Smooth muscle cell of the brain vasculature (primary cell): ENCODE data around the gene SPATA31C2.
"Not testable (repeated sequence)": the region's sequence is repeated elsewhere in the genome, so short reads cannot be mapped to it uniquely, and the experiment has no call there.

Source experiments
- DNase-seq: peaks from one replicate; pipeline ENCODE4 v3.0.0-alpha.2; 2012; ENCODE audit warnings: low read depth, low spot score

Gene SPATA31C2

GRCh38 chr9:88127700-88128300, 10.5 kb downstream of the SPATA31C2 start:
- DNase-seq: not testable (repeated sequence)

- DNase-seq: not testable (repeated sequence)
Measured at GRCh38 chr9:88123413-88123812, 14.9 kb downstream of the SPATA31C2 start.

GRCh38 chr9:88118121-88118520, 20.2 kb downstream of the SPATA31C2 start:
- DNase-seq: not testable (repeated sequence)

GRCh38 chr9:88114968-88115612, 23.2 kb downstream of the SPATA31C2 start:
- not testable (repeated sequence) for DNase-seq

- DNase-seq: not testable (repeated sequence)
Measured at GRCh38 chr9:88114283-88114967, 23.9 kb downstream of the SPATA31C2 start.

GRCh38 chr9:88113156-88114130, 24.8 kb downstream of the SPATA31C2 start:
- DNase-seq: not testable (repeated sequence)

- DNase-seq: no peak
Measured at GRCh38 chr9:88110026-88110425, 28.2 kb downstream of the SPATA31C2 start.

DNA sequence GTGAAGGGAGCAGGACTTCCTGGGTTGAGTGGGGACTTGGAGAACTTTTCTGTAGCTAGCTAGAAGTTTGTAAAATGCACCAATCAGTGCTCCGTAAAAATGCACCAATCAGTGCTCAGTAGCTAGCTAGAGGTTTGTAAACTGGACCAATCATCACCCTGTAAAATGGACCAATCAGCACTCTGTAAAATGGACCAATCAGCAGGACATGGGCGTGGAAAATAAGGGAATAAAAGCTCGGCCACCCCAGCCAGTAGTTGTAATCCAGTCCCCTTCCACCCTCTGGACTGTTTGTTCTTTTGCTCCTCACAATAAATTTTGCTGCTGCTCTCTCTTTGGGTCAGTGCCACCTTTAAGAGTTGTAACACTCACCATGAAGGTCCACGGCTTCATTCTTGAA, 29.5 kb downstream of the SPATA31C2 start:
- DNase-seq: no peak

DNA sequence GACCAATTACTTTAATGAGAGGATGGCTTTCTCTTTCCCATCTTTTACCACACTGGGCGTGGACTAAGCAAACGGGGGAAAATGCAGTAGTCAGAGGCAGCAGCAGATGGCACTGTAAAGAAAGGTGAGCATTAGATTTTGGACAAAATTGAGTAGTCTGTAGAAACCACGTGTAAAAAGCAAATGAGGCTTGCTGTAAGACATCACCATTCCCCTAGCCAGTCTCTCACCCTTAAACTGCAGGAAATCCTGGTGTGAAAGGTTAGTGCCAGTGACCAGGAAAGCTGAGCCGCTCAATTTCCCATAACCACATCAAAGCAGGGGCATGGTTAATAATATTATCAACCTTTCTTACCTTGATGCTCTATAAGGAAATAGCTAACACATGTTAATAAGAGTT, 31.8 kb downstream of the SPATA31C2 start:
- DNase-seq: no peak

DNA sequence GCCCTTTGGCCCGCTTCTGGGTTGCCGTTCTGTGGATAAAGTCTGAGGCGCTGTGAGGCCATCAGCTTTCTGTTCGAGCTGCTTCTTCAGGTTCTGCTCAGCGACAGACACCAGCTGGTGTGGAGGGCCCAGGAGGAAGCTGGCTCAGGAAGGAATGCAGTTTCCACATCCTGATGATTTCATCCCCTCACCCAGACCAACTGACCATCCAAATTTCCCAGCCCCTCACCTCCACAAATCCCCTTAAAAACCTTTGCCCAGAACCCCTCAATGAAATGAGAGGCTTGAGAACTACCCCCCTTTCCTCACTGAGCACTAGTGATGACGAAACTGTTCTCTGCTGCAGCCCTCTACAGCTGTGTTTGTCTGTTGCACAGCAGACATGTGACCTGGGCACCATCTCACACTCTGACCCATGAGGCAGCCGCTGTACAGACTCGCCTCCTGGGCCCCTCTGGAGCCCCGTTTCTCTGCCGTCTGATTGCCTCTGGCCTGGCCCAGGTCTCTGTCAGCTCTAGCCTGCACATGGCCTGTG, 45.4 kb downstream of the SPATA31C2 start:
- no peak for DNase-seq

DNA sequence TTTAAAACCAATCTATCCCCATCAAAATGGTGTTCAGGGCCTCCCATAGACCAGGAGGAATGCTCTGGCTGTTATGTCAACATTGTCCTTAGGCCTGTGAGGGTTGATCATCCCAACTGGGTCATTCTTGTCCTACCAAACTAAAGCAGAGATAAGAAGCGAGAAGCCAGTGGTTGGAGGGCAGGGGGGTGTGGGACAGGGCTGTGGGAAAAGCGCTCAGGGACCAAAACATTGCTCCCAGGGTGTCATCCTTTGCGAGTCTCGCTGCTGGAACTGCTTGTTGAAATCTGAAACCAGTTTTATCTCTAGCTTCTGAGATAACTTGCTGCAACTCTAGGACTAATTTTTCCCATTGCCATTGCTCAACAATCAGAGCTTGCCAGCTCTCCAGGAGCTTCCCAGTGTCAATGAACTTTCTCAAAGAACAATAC, 48.1 kb downstream of the SPATA31C2 start:
- no peak for DNase-seq

DNA sequence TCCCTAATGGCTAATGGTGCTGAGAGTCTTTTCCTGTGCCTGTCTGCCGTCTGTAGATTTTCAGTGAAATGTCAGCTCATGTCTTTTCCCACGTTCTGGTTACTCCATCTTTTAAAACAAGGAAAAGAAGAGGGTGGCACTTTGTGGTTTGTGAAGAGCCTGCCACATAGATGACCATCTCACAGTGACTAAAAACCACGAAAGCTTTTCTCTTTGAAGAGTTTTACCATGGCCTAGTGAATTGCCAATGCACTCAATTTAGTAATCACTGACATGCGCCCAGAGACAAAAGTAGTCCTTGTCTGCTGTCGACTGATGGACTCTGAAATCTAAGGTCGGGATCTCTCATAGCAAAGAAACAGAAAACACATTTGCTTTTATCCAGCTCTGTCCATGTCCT, 50.4 kb downstream of the SPATA31C2 start:
- DNase-seq: no peak

DNA sequence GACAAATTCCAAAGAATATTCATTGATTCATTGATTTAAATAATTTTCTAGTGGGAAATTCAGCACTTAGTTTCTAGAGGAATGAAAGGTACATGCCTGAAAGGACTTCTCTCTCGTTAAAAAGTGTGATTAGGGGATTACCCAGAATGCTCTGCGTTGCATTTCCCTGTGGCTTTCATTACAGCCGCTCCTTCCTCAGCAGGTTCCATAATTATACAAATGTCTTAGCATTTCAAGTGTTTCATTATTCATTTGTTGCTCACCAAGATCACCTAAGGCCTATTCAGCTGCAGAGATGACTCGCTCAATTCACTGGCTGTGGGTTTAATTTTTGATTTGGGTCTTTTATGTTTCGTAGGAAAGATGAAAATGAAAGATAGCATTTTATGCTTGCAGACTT, 52.8 kb downstream of the SPATA31C2 start:
- no peak for DNase-seq

DNA sequence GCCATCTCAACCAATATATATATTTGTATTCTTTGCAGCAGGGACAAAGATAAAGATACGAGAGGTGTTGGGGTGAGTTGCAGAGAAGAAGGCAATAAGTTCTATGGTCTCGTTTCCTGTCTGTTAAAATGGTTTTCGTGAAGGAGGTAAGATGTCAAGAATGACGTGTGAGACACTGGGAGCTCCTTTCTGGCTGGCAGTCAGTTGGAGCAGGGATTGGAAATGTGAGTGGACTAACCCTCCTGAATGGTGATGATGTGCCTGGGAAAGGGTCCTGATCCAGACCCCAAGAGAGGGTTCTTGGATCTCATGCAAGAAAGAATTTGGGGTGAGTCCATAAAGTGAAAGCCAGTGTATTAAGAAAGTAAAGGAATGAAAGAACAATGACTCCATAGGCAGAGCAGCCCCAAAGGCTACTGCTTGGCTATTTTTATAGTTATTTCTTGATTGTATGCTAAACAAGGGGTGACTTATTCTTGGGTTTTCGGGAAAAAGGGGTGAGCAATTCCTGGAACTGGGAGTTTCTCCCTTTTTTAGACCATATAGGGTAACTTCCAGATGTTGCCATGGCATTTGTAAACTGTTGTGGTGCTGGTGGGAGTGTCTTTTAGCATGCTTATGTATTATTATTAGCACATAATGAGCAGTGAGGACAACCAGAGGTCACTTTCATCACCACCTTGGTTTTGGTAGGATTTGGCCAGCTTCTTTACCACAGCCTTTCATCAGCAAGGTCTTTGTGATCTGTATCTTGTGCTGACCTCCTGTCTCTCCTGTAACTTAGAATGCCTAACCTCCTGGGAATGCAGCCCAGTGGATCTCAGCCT, 53.7 kb downstream of the SPATA31C2 start:
- DNase-seq: no peak
